22Rv1 (cell line): Measurements from ENCODE around the gene TRERF1.

ENCODE experiments used
- ZFX ChIP-seq: fragments of 450-650 bp; IDR thresholded peaks from 2 replicates; pipeline ENCODE4 v1.6.1; 2017; ENCODE audit warnings: antibody characterized with exemption, borderline replicate concordance
- TF ChIP-seq, protein P1 (sequence below): fragments of 450-650 bp; IDR thresholded peaks from 2 replicates; pipeline ENCODE4 v1.5.1; 2017; ENCODE audit warnings: mild to moderate bottlenecking

GRCh38 chr6:42380228-42380979, 71.3 kb downstream of the TRERF1 start:
- TF ChIP-seq, protein P1, sequence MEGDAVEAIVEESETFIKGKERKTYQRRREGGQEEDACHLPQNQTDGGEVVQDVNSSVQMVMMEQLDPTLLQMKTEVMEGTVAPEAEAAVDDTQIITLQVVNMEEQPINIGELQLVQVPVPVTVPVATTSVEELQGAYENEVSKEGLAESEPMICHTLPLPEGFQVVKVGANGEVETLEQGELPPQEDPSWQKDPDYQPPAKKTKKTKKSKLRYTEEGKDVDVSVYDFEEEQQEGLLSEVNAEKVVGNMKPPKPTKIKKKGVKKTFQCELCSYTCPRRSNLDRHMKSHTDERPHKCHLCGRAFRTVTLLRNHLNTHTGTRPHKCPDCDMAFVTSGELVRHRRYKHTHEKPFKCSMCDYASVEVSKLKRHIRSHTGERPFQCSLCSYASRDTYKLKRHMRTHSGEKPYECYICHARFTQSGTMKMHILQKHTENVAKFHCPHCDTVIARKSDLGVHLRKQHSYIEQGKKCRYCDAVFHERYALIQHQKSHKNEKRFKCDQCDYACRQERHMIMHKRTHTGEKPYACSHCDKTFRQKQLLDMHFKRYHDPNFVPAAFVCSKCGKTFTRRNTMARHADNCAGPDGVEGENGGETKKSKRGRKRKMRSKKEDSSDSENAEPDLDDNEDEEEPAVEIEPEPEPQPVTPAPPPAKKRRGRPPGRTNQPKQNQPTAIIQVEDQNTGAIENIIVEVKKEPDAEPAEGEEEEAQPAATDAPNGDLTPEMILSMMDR = no peak
- no peak for TF ChIP-seq ZFX
